Midbrain (tissue), 1 donor: ENCODE measurements around the gene COX8A.

ENCODE experiments used
- DNase-seq: peaks from one replicate; lab custom pipeline; 2025; lab: John Stamatoyannopoulos, UW

COX8A gene

DNA sequence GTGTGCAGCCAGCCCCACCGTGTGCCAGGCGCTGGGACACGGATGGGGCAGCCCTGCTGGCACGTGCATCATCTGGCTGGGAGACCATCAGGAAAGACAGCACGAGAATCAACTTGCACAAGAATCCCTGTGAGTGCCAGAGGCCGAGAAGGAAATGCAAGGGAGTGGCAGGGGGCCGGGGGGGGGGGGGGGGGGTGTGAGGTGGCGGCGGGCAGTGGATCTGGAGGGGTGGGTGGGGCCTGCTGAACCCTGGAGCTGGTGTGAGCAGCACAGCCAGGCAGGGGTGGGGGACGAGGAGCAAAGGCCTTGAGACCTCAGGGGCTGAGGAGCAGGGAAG lies 47.3 kb downstream of the COX8A start:
- DNase-seq, result no peak

DNA sequence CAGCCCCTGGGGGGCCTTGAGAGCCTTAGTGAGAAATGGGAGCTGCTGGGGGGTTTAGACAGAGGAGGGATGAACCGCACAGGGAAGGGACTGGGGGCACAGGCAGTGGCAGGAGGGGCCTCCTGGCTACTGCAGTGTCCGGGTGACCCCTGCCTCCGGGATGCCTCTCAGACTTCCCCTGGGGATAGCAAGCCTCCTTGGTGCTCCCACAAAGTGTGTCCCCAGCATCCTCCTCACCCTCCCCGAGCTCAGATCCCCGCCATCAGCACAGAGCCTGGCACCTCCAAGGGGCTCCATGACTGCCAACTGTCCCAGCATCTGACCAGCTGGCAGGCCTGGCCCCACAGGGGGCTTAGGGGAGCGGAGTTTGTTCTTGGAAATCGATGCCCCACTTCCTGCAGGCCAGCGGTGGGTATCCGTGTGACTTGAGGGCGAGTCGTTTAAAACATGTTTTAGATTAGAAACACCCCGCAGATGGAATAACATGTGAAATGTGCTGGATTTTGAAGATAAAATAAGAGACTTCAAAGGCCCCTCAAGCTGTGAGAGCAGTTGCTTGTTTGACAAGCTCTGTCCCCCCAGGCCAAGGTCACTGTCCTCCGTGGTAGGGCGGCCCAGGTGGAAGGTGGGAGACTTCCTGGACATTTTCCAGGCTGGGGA lies 47.8 kb downstream of the COX8A start:
- no peak for DNase-seq

DNA sequence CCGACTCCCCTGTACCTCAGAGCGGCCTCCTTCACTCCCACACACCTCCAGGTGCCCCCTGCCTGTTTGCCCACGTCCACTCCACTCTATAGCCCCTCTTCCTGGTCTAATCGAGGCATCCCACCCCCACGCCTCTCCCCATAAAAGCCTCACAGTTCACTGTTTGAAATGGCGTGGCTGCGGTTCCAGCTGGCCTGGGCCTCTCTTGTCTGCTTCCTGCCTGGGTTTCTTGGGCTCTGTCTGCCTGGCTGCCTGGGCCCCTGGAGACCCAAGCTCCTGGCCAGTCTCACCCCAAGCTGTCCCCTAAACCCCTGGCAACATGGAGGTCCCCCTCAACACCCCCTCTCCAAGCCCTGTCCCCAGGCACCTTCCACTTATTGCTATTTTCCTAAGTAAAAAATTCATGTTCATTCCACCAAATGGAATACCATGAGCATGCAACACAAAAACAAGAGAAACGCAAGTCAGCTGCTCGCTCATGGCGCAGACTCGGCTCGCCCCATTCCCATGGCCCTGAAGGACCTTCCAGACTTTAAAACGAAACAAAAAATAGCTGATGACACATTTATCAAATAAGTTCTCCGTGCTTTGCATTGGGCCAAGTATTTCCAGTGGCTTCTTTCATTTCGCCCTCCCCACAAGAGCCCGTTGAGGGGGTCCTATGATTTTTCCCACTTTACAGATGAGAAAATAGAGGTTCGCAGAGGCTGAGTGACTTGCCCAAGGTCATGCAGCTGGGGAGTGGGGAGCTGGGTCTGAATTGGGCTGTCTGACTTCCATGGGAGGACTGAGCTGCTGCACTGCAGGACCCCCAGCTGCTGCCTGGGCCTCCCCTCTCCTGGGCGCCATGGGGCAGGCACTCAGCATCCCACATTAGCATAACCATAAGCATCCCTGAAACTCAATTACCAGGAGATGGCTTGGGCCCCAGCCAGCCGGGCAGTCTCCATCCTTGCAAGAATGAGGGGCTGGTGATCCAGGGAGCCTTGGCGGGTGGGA lies 49.6 kb downstream of the COX8A start:
- no peak for DNase-seq

DNA sequence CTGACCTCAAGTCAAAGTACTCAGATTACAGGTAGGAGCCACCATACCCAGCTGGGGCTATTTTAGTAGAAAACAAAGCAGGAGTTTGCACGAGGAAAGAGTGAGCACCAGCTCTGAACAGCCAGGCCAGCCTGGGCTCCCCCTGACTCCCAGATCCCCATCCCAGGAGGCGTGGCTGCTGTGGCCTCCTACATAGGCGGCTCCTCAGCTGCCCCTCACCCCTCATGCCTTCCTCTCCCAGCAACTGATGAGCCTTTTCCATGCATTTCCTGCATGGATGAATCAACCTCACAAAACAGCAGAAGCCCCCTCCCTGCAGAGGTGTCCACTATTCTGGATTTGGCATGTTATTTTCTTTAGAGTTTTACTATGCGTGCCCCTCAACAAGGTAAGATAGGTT lies 50.8 kb downstream of the COX8A start:
- no peak for DNase-seq
